ENCODE results near the gene DLGAP3.
"Not testable (repeated sequence)": the region's sequence is repeated elsewhere in the genome, so short reads cannot be mapped to it uniquely, and the experiment has no call there.

The DLGAP3 gene, protein sequence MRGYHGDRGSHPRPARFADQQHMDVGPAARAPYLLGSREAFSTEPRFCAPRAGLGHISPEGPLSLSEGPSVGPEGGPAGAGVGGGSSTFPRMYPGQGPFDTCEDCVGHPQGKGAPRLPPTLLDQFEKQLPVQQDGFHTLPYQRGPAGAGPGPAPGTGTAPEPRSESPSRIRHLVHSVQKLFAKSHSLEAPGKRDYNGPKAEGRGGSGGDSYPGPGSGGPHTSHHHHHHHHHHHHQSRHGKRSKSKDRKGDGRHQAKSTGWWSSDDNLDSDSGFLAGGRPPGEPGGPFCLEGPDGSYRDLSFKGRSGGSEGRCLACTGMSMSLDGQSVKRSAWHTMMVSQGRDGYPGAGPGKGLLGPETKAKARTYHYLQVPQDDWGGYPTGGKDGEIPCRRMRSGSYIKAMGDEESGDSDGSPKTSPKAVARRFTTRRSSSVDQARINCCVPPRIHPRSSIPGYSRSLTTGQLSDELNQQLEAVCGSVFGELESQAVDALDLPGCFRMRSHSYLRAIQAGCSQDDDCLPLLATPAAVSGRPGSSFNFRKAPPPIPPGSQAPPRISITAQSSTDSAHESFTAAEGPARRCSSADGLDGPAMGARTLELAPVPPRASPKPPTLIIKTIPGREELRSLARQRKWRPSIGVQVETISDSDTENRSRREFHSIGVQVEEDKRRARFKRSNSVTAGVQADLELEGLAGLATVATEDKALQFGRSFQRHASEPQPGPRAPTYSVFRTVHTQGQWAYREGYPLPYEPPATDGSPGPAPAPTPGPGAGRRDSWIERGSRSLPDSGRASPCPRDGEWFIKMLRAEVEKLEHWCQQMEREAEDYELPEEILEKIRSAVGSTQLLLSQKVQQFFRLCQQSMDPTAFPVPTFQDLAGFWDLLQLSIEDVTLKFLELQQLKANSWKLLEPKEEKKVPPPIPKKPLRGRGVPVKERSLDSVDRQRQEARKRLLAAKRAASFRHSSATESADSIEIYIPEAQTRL

DNA sequence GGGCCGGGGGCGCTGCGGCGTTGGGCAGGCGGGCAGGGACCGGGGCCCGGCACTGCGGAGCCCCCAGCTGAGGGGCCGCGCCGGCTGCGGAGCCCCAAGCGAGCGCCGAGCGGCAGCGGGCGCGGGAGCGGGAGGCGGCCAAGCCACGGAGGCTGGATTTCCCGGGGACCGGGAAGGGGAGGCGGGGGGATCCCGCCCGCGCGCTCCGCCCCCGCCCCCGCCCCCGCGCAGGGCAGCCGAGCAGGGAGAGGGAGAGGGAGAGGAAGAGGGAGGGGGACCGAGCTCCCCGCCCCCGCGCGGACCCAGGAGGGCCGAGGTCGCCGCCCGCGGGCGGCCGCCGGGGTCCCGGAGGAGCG is at the start of gene DLGAP3:
TSS of gene DLGAP3 (minus strand) at position 154 of the 356 bp plus-strand sequence. CDS start 24,267 bp downstream, outside the sequence.
- DNase-seq (ENCODE audit: low read depth, low spot score) = no peak

- DNase-seq (ENCODE audit: low read depth, low spot score) = no peak
These were observed 49.5 kb upstream of the DLGAP3 start for GRCh38 chr1:34978921-34979320.

DNA sequence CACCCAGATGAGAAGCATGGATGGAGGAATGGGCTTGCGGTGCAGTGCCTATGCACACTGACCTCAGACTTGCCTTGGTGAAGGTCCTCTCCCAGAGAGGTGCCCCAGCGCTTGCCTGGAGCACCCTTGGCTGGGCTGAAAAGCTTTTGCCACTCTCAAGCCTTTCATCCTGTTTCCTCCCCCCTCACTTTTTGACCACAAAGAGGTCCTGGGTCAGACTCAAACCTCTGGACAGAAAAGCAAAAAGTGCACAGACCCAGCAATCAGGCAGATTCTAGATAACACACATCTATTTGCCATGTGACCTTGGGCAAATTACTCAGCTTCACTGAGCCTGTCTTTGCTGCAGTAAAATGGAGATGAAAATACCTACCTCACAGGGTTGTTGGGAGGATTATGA is 48.4 kb upstream of the DLGAP3 start:
- DNase-seq (ENCODE audit: low read depth, low spot score) = no peak

DNA sequence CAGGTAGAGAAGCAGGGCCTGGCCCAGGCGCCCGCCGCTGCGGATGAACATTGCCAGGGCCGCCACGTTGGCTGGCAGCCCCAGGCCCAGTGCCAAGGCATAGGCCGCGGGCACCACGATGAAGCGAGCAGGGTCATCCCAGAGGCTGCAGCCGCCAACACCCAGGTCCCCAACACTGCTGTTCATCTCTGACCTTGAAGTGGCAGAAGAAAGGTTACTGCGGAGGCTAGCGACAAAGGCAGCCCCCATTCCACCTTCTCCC is 47.7 kb upstream of the DLGAP3 start:
- DNase-seq (ENCODE audit: low read depth, low spot score) = no peak

DNA sequence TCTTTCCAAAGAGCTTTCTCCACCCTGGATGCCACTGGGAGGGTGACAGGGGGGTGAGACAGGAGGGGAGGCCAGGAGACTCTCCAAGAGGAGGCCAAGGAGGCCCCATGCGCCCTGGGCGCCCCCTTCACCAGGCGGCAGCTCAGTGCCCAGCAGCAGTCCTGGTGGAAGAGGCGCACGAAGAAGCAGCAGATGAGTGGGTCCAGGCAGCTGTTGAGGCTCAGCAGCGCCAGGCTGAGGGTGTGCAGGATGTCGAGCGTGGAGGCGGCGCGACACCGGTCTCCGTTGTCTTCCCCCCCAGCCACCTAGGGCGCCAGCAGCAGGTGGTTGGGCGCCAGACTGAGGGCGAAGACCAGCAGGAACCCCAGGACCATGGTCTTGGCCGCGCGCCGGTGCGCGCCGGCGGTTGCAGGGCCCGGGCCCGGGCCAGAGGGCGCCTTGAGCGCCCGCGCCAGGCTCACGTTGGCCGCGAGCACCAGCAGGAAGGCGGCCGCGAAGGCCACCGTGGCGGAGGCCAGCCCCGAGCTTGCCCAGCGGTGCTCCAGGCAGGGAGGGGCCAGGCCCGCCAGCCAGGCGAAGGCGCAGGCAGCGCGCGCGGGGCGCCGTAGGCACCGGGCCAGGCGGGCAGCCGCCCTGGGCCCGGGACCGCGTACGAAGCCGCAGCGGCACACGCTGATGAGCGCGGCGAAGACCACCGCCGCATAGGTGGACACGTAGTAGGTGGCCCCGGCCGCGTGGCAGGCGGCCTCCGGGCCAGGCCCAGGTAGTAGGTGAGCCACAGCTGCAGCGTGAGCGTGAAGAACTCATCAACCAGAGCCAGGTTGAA is 47.1 kb upstream of the DLGAP3 start:
- DNase-seq (ENCODE audit: low read depth, low spot score) = no peak

- DNase-seq (ENCODE audit: low read depth, low spot score) = no peak
These were observed 46.3 kb upstream of the DLGAP3 start for GRCh38 chr1:34975771-34976170.

- no peak for DNase-seq (ENCODE audit: low read depth, low spot score)
These were observed 45.9 kb upstream of the DLGAP3 start for GRCh38 chr1:34975338-34975737.

DNA sequence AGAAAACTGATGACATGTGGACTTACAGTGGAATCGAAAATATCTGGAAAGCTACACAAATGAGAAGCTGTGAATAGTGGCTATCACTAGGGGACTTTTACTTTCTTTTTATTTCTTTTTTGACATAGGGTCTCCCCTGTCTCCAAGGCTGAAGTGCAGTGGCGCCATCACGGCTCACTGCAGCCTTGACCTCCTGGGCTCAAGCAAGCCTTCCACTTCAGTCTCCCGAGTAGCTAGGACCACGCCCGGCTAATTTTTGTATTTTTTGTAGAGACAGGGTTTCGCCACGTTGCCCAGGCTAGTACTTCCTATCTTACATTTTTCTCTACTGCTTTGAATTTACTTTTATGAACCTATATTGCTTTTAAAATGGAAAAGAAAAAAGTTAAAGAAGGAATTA is 45.2 kb upstream of the DLGAP3 start:
- DNase-seq (ENCODE audit: low read depth, low spot score) = no peak

DNA sequence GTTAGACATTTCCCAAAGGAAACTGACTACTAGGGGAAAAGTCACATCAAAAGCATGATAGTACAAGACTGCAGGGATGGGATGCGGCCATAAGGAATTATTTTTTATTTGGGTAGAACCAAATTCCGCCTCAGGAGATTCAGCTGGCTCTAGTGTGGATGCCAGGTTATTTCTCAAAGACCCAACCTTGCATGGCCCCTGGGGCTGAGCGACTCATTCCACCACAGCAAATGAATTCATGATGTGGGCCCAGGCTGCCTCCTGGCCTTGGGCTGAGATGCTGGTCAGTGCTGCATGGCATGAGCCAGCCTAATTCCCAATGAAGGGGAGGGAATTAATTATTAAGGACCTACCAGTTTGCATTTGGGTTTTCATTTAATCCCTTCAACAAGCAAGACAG is 43.9 kb upstream of the DLGAP3 start:
- DNase-seq (ENCODE audit: low read depth, low spot score) = no peak

GRCh38 chr1:34970829-34971228 is 41.4 kb upstream of the DLGAP3 start:
- DNase-seq (ENCODE audit: low read depth, low spot score) = no peak

GRCh38 chr1:34970220-34970735 is 40.8 kb upstream of the DLGAP3 start:
- DNase-seq (ENCODE audit: low read depth, low spot score) = no peak

DNA sequence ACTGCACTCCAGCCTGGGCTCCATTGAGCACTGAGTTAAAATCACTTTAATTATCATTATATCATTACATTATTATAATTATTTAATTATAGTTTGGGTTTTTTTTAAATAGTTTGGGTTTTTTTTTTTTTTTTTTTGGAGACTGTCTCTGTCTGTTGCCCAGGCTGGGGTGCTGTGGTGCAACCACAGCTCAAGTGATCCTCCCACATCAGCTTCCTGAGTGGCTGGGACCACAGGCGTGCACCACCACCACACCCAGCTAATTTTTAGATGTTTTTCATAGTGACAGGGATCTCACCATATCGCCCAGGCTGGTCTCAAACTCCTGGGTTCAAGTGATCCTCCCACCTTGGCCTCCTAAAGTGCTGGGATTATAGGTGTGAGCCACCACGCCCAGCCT is 38.8 kb upstream of the DLGAP3 start:
- not testable (repeated sequence) for DNase-seq (ENCODE audit: low read depth, low spot score)

- not testable (repeated sequence) for DNase-seq (ENCODE audit: low read depth, low spot score)
These were observed 38.2 kb upstream of the DLGAP3 start for GRCh38 chr1:34967672-34968071.

- DNase-seq (ENCODE audit: low read depth, low spot score) = no peak
These were observed 36.1 kb upstream of the DLGAP3 start for GRCh38 chr1:34965597-34965996.

DNA sequence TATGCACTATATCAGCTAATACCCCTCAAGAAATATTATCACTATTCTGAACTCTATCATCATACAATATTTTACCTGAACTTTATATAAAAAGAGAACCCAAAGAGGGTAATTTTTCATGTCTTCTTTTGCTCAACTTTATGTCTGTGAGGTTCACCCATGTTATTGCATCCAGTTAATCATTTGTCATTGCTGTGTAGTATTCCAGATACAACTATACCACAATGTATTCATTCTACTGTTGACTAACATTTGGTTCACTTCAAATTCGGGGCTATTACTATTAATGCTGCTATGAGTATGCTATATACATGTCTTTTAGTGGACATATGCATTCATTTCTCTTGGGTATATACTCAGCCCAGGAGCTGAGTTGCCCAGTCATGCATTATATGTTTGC is 21.0 kb upstream of the DLGAP3 start:
- no peak for DNase-seq (ENCODE audit: low read depth, low spot score)

- not testable (repeated sequence) for DNase-seq (ENCODE audit: low read depth, low spot score)
These were observed 19.3 kb upstream of the DLGAP3 start for GRCh38 chr1:34948739-34949138.

- DNase-seq (ENCODE audit: low read depth, low spot score) = not testable (repeated sequence)
These were observed 18.3 kb upstream of the DLGAP3 start for GRCh38 chr1:34947641-34948314.

DNA sequence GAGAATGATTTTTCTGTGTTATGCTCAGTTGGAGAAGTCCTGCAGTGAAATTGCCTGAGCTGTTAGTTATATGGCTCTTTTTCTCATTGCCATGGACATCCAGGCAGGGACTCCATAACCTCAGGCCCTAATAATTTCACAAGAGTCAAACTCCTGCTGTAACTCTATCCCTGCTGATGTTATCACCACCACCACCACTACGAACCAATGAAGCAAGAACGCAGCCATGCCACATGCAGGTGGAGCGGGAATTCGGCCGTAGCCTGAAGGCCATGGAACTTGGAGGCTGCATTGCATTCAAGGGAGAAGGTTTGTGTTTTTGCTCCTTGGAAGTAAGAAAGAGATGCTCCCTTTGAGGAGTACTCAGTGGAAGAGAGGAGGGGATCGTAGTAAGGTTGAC is 16.8 kb upstream of the DLGAP3 start:
- no peak for DNase-seq (ENCODE audit: low read depth, low spot score)

DNA sequence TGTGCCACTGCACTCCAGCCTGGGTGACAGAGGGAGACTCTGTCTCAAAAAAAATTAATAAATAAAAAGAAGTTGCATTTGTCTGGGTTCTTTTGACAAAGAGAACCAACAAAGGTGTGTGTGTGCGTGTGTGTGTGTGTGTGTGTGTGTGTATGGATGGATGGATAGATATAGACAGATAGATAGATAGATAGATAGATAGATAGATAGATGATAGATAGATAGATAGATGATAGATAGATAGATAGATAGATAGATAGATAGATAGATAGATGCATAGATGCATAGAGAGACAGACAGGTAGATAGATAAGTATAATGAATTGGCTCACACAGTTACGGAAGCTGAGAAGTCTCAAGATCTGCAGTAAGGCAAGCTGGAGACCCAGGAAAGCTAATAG is 12.3 kb upstream of the DLGAP3 start:
- DNase-seq (ENCODE audit: low read depth, low spot score) = not testable (repeated sequence)

- DNase-seq (ENCODE audit: low read depth, low spot score) = no peak
These were observed 1.2 kb upstream of the DLGAP3 start for GRCh38 chr1:34930702-34931071.
